ENCODE results near the gene WFIKKN2. TPM values are rescaled to one million over a fixed set of nuclear protein-coding genes. Genes with fewer than 3 reads are reported as not detected.
"Not testable (repeated sequence)": the region's sequence is repeated elsewhere in the genome, so short reads cannot be mapped to it uniquely, and the experiment has no call there.

Gene WFIKKN2
- total and polyA plus RNA-seq, 2 experiments from 2014 or later = 0.50 TPM; not detected in 1

DNA sequence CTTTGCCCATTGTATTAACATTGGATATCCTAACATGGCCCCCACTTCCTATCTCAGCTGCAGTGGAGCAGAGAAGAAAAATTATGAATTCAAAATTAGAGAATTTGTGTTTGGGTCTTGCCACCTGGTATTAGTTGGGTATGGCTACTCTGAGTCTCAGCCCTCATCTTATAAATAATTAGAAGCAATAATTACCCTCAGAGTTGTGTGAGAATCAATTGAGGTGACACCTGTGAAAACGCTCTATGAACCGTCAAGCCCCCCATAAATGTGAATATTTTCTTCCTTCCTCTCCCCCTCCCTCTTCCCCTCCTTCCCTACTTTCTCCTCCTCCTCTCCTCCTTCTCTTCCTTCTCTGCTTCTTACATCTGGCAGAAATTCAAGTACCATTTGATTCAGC is 39.7 kb downstream of the WFIKKN2 start:
- TF ChIP-seq EZH2phosphoT487 (IDR thresholded peaks at IDR 0.05; ENCODE audit: low read depth, severe bottlenecking, unreplicated experiment) = no peak
- TF ChIP-seq EZH2 (IDR thresholded peaks at IDR 0.05; ENCODE audit: borderline replicate concordance) = no peak
- TF ChIP-seq, protein P1, sequence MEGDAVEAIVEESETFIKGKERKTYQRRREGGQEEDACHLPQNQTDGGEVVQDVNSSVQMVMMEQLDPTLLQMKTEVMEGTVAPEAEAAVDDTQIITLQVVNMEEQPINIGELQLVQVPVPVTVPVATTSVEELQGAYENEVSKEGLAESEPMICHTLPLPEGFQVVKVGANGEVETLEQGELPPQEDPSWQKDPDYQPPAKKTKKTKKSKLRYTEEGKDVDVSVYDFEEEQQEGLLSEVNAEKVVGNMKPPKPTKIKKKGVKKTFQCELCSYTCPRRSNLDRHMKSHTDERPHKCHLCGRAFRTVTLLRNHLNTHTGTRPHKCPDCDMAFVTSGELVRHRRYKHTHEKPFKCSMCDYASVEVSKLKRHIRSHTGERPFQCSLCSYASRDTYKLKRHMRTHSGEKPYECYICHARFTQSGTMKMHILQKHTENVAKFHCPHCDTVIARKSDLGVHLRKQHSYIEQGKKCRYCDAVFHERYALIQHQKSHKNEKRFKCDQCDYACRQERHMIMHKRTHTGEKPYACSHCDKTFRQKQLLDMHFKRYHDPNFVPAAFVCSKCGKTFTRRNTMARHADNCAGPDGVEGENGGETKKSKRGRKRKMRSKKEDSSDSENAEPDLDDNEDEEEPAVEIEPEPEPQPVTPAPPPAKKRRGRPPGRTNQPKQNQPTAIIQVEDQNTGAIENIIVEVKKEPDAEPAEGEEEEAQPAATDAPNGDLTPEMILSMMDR (IDR thresholded peaks at IDR 0.05; ENCODE audit: poor library complexity) = no peak
- H3K27ac ChIP-seq = no peak overlapping the region
- H3K9me2 ChIP-seq (replicated peaks; ENCODE audit: insufficient read depth) = no peaks in the 10 kb centered on the region
- H3K4me1 ChIP-seq (ENCODE audit: insufficient read depth) = peaks cover 3% of the 10 kb centered on the region
- DNase-seq (ENCODE audit: low spot score) = no peak
- no peaks in the 10 kb centered on the region for H4K20me1 ChIP-seq (ENCODE audit: insufficient read depth, poor library complexity, severe bottlenecking)
- no peak overlapping the region for H3K4me2 ChIP-seq
- H3K4me3 ChIP-seq = no peak overlapping the region
- H3K36me3 ChIP-seq (replicated peaks; ENCODE audit: insufficient read depth, low read depth) = peaks cover 5% of the 10 kb centered on the region
- no peak overlapping the region for H2AFZ ChIP-seq
- no peaks in the 10 kb centered on the region for H3K27me3 ChIP-seq
- H3K79me2 ChIP-seq = no peaks in the 10 kb centered on the region
- 89% methylated on average over 2 of the region's 2 CpGs for WGBS (ENCODE audit: low lambda C conversion rate, missing lambda C conversion rate)
- no peaks in the 10 kb centered on the region for H3K9me3 ChIP-seq (ENCODE audit: low read depth)

DNA sequence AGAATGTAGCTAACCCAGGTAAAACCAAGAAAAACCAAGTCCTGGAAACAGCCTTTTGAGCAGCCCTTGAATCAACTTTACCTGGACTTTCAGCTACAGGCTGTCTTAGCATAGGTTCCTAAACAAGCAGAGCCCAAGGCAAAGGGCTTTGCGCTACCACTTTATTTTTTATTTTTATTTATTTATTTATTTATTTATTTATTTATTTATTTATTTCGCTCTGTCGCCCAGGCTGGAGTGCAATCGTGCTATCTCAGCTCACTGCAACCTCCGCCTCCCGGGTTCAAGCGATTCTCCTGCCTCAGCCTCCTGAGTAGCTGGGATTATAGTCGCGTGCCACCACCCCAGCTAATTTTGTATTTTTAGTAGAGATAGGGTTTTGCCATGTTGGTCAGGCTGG is 41.7 kb downstream of the WFIKKN2 start:
- not testable (repeated sequence) for H3K27ac ChIP-seq; DNase-seq (ENCODE audit: low spot score)

DNA sequence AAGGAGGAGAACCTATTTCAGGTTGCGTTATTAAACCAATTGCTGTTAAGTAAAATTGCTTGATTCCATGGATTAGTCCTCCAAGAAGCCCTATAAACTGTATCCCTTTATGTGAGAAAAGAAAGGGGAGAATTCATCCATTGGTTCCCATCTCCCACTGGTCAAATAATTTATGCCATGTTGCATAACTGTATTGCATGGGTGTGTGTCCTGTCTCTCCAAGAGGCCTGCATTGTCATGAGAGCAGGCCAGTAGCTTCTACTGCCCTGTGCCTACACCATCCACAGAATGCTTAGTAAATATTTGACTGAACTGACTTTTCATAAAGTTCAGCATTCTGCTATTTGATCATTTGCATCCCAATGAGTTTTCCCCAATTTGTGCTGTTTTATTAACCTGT is 42.5 kb downstream of the WFIKKN2 start:
- 100% methylated on average over 1 of the region's 1 CpG for WGBS (ENCODE audit: low lambda C conversion rate, missing lambda C conversion rate)
- Histone ChIP-seq H3K27me3 (no peaks in the 10 kb centered on the region), H4K20me1 (ENCODE audit: insufficient read depth, poor library complexity, severe bottlenecking) (no peaks in the 10 kb centered on the region), H2AFZ (no peak overlapping the region), H3K4me3 (no peak overlapping the region), H3K4me2 (no peak overlapping the region), H3K36me3 (replicated peaks; ENCODE audit: insufficient read depth, low read depth) (peaks cover 5% of the 10 kb centered on the region), H3K79me2 (no peaks in the 10 kb centered on the region), H3K4me1 (ENCODE audit: insufficient read depth) (peaks cover 3% of the 10 kb centered on the region), H3K9me3 (ENCODE audit: low read depth) (no peaks in the 10 kb centered on the region), H3K9me2 (replicated peaks; ENCODE audit: insufficient read depth) (no peaks in the 10 kb centered on the region), H3K27ac (no peak overlapping the region)
- DNase-seq (ENCODE audit: low spot score) = no peak
- TF ChIP-seq EZH2phosphoT487 (IDR thresholded peaks at IDR 0.05; ENCODE audit: low read depth, severe bottlenecking, unreplicated experiment) (no peak), EZH2 (IDR thresholded peaks at IDR 0.05; ENCODE audit: borderline replicate concordance) (no peak)
- TF ChIP-seq, protein P1 (IDR thresholded peaks at IDR 0.05; ENCODE audit: poor library complexity) = no peak

More for the DNA sequence above, 41.7 kb downstream of the WFIKKN2 start:
- not testable (repeated sequence) for H3K9me2 ChIP-seq (replicated peaks; ENCODE audit: insufficient read depth); H3K4me1 ChIP-seq (ENCODE audit: insufficient read depth); H3K79me2 ChIP-seq; H4K20me1 ChIP-seq (ENCODE audit: insufficient read depth, poor library complexity, severe bottlenecking); H3K9me3 ChIP-seq (ENCODE audit: low read depth); H3K27me3 ChIP-seq; H3K4me3 ChIP-seq; H3K4me2 ChIP-seq; H2AFZ ChIP-seq; H3K36me3 ChIP-seq (replicated peaks; ENCODE audit: insufficient read depth, low read depth)
- 97% methylated on average over 9 of the region's 9 CpGs for WGBS (ENCODE audit: low lambda C conversion rate, missing lambda C conversion rate)

DNA sequence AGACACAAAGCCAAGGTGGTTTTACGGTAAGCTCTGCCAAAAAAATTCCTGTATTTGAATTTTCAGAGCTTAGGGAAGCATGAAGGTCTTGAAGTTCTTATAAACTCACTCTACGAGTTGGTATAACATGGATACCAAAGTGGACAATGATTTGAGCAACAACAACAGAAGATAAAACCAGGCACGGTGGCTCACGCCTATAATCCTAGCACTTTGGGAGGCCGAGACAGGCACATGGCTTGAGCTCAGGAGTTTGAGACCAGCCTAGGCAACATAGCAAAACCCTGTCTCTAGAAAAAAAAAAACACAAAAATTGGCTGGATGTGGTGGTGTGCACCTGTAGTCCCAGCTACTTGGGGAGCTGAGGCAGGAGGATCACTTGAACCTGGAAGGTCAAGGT is 43.7 kb downstream of the WFIKKN2 start:
- H3K27ac ChIP-seq = no peak overlapping the region
- H3K9me2 ChIP-seq (replicated peaks; ENCODE audit: insufficient read depth) = no peaks in the 10 kb centered on the region
- TF ChIP-seq EZH2 (IDR thresholded peaks at IDR 0.05; ENCODE audit: borderline replicate concordance) = no peak
- TF ChIP-seq EZH2phosphoT487 (IDR thresholded peaks at IDR 0.05; ENCODE audit: low read depth, severe bottlenecking, unreplicated experiment) = no peak
- H3K27me3 ChIP-seq = no peaks in the 10 kb centered on the region
- H3K4me2 ChIP-seq = no peak overlapping the region
- no peaks in the 10 kb centered on the region for H4K20me1 ChIP-seq (ENCODE audit: insufficient read depth, poor library complexity, severe bottlenecking)
- H3K36me3 ChIP-seq (replicated peaks; ENCODE audit: insufficient read depth, low read depth) = peaks cover 5% of the 10 kb centered on the region
- 95% methylated on average over 5 of the region's 5 CpGs for WGBS (ENCODE audit: low lambda C conversion rate, missing lambda C conversion rate)
- H3K79me2 ChIP-seq = no peaks in the 10 kb centered on the region
- no peaks in the 10 kb centered on the region for H3K9me3 ChIP-seq (ENCODE audit: low read depth)
- peaks cover 13% of the 10 kb centered on the region for H3K4me1 ChIP-seq (ENCODE audit: insufficient read depth)
- no peak for DNase-seq (ENCODE audit: low spot score)
- H3K4me3 ChIP-seq = no peak overlapping the region
- H2AFZ ChIP-seq = no peak overlapping the region

All from hepatocyte (in vitro differentiated cells).